SK-N-SH (cell line): ENCODE results near the gene NFATC4. TPM values are rescaled to one million over a fixed set of nuclear protein-coding genes. Genes with fewer than 3 reads are reported as not detected.

Experiments used
- CTCF ChIA-PET: fragments of 300-600, 350-600 bp; formaldehyde crosslinking; extraction: SDS; loops from one replicate; lab custom pipeline; 2021; lab: Yijun Ruan, JAX
- POLR2A ChIA-PET: fragments of 350-600 bp; sonication (Branson Sonifier 250); formaldehyde crosslinking; extraction: SDS; loops from one replicate; lab custom pipeline; 2020; ENCODE audit warnings: antibody characterized with exemption, inconsistent platforms; lab: Yijun Ruan, JAX
- DNase-seq: peaks from one replicate; pipeline ENCODE4 v3.0.0; 2012
- H2AFZ ChIP-seq: fragments of 200-600 bp; sonication (generic); 2 replicates; pipeline ENCODE4 v1.8.1; 2016; ENCODE audit warnings: antibody characterized with exemption, mild to moderate bottlenecking, low read depth
- H3F3A ChIP-seq: fragments of 200-600 bp; sonication (generic); replicated peaks from 2 replicates; pipeline ENCODE3; 2016; ENCODE audit warnings: antibody characterized with exemption, mild to moderate bottlenecking; ENCODE audit not compliant: insufficient read depth
- H3K27ac ChIP-seq, 2 experiments: fragments of 200-500 bp in 1 of 2; fragments of 200-600 bp in 1 of 2; sonication (Bioruptor generic) in 1 of 2; sonication (generic), shearing (Covaris generic) in 1 of 2; 2 replicates each; pipeline versions ENCODE4 v1.5.1 to v1.6.1; 2014 to 2016; ENCODE audit warnings: low read depth in 2 of 2, inconsistent platforms in 1 of 2, low read length in 1 of 2, mild to moderate bottlenecking in 1 of 2, mixed read lengths in 1 of 2
- H3K27me3 ChIP-seq: fragments of 200-600 bp; sonication (generic), shearing (Covaris generic); 2 replicates; pipeline ENCODE4 v1.6.1; 2016; ENCODE audit warnings: mixed run types; ENCODE audit not compliant: insufficient read depth
- H3K36me3 ChIP-seq, 2 experiments: fragments of 200-500 bp in 1 of 2; fragments of 200-600 bp in 1 of 2; sonication (Bioruptor generic) in 1 of 2; sonication (generic) in 1 of 2; replicated peaks in 1 of 2; 2 replicates each; pipeline versions ENCODE3 to v1.5.1; 2014 to 2016; ENCODE audit warnings: low read length in 1 of 2, mild to moderate bottlenecking in 1 of 2; ENCODE audit not compliant: insufficient read depth in 2 of 2, control insufficient read depth in 1 of 2
- H3K4me1 ChIP-seq, 2 experiments: fragments of 200-500 bp in 1 of 2; fragments of 200-600 bp in 1 of 2; sonication (Bioruptor generic) in 1 of 2; sonication (generic), shearing (Covaris generic) in 1 of 2; 2 replicates each; pipeline versions ENCODE4 v1.5.1 to v1.6.1; 2014 to 2016; ENCODE audit warnings: low read depth in 1 of 2, low read length in 1 of 2, mixed run types in 1 of 2; ENCODE audit not compliant: insufficient read depth in 2 of 2, control insufficient read depth in 1 of 2
- H3K4me2 ChIP-seq: fragments of 200-600 bp; sonication (generic), shearing (Covaris generic); 2 replicates; pipeline ENCODE4 v1.6.1; 2017; ENCODE audit warnings: mixed run types
- H3K4me3 ChIP-seq, 2 experiments: fragments of 200-500 bp in 1 of 2; fragments of 200-600 bp in 1 of 2; sonication (Bioruptor generic) in 1 of 2; sonication (generic), shearing (Covaris generic) in 1 of 2; 2 replicates each; pipeline versions ENCODE4 v1.5.1 to v1.8.1; 2014 to 2016; ENCODE audit warnings: low read depth in 2 of 2, inconsistent platforms in 1 of 2, low read length in 1 of 2, mild to moderate bottlenecking in 1 of 2, mixed read lengths in 1 of 2, moderate library complexity in 1 of 2
- H3K79me2 ChIP-seq: fragments of 200-600 bp; sonication (generic); 2 replicates; pipeline ENCODE4 v1.8.1; 2017; ENCODE audit warnings: mild to moderate bottlenecking; ENCODE audit not compliant: insufficient read depth
- H3K9ac ChIP-seq: fragments of 200-600 bp; sonication (generic); 2 replicates; pipeline ENCODE4 v1.6.1; 2017; ENCODE audit warnings: mixed run types
- H3K9me2 ChIP-seq: fragments of 200-600 bp; sonication (generic); 2 replicates; pipeline ENCODE4 v1.6.1; 2017; ENCODE audit warnings: mixed run types
- H3K9me3 ChIP-seq: fragments of 200-600 bp; sonication (generic); 2 replicates; pipeline ENCODE4 v1.6.1; 2017; ENCODE audit warnings: mixed run types, mild to moderate bottlenecking, moderate library complexity
- H4K20me1 ChIP-seq: fragments of 200-600 bp; sonication (generic); 2 replicates; pipeline ENCODE4 v1.6.1; 2017; ENCODE audit warnings: mild to moderate bottlenecking, mixed run types; ENCODE audit not compliant: insufficient read depth
- FOXJ3 ChIP-seq: sonication (generic); formaldehyde crosslinking; IDR thresholded peaks from 2 replicates; pipeline ENCODE4 v1.5.1; 2020; ENCODE audit warnings: mild to moderate bottlenecking, missing genetic modification reagents
- MEF2A ChIP-seq: IDR thresholded peaks from 2 replicates; pipeline ENCODE4 v1.4.0; 2012; ENCODE audit warnings: low read depth, borderline replicate concordance
- MXI1 ChIP-seq: IDR thresholded peaks from 2 replicates; pipeline ENCODE4 v1.6.1; 2012; ENCODE audit warnings: mild to moderate bottlenecking, low read depth, low read length, improper control_type of control experiment
- REST ChIP-seq: IDR thresholded peaks from 2 replicates; pipeline ENCODE4 v1.6.1; 2012; ENCODE audit warnings: mild to moderate bottlenecking, low read depth, low read length, moderate library complexity
- USF2 ChIP-seq: fragments of 150-350 bp; IDR thresholded peaks from 2 replicates; pipeline ENCODE4 v1.6.1; 2017; ENCODE audit warnings: antibody characterized with exemption, low read length, low read depth, borderline replicate concordance
- YY1 ChIP-seq: IDR thresholded peaks from 2 replicates; pipeline ENCODE4 v1.4.0; 2012; ENCODE audit warnings: low read depth, mild to moderate bottlenecking
- WGBS: methylation state at CpG from one replicate; pipeline ENCODE4 v1.1.6; 2017; ENCODE audit warnings: low lambda C conversion rate; 5-methylcytosine and 5-hydroxymethylcytosine counted together
- polyA plus RNA-seq, 3 experiments: library from polyadenylated mRNA; depleted of rRNA; stranded (reverse); fragments of >200 nt; gene quantifications; 2 replicates each; pipeline ENCODE4 v1.2.3, GENCODE V29; 2012

Gene NFATC4
- polyA plus RNA-seq, 1 of the 3 experiments (the other 2 are of a cell fraction): 25.3 TPM

- H3F3A ChIP-seq: no peaks in the 10 kb centered on the region
Observed at GRCh38 chr14:24338843-24339242, 29.1 kb upstream of the NFATC4 start.

GRCh38 chr14:24339284-24340151 is 28.5 kb upstream of the NFATC4 start, which contains the start of gene RIPK3:
TSS of gene RIPK3 (minus strand) at chr14:24339991. CDS start at chr14:24339826, 165 bp downstream.
- Histone ChIP-seq H3K9me3 (no peaks in the 10 kb centered on the region), H3K4me1 (peaks cover 0 to 2% of the 10 kb centered on the region in 2 experiments; a peak in 1 of 4 replicates), H3K9me2 (no peaks in the 10 kb centered on the region), H3F3A (no peaks in the 10 kb centered on the region), H3K79me2 (no peaks in the 10 kb centered on the region), H2AFZ (no peak within 1 kb of the TSS), H3K4me2 (no peak within 1 kb of the TSS), H3K36me3 (no peaks in the 10 kb centered on the region), H3K4me3 (no peak within 1 kb of the TSS), H3K9ac (no peak within 1 kb of the TSS), H3K27me3 (peaks cover 68% of the 10 kb centered on the region), H3K27ac (no peak within 1 kb of the TSS), H4K20me1 (no peaks in the 10 kb centered on the region)
- POLR2A ChIA-PET: interaction anchor here (1.1 kb wide), 1 partner anchor 92 kb away, joined by 3 read pairs; no protein-coding TSS in a partner anchor
- WGBS: 75% methylated on average over 41 of the region's 51 CpGs
- no peak for DNase-seq
- CTCF ChIA-PET: interaction anchor here (1.1 to 12.7 kb wide), 8 partner anchors 6 to 98 kb away, joined by 3 to 445 read pairs (median 9); partner anchors contain the start of genes CBLN3, CIDEB, KHNYN and SDR39U1
- TF ChIP-seq REST (no peak), MEF2A (no peak), FOXJ3 (CRISPR knock-in tag) (no peak), YY1 (no peak), MXI1 (no peak)

More at GRCh38 chr14:24338843-24339242, 29.1 kb upstream of the NFATC4 start:
- ChIA-PET POLR2A (interaction anchor here (1.1 kb wide), 1 partner anchor 93 kb away, joined by 3 read pairs; no protein-coding TSS in a partner anchor), CTCF (interaction anchor here (1.4 to 12.7 kb wide), 6 partner anchors 7 to 98 kb away, joined by 3 to 445 read pairs (median 10); partner anchors contain the start of genes CBLN3, CIDEB, KHNYN and SDR39U1)
- H3K27ac ChIP-seq: no peak overlapping the region
- H3K9me3 ChIP-seq: no peaks in the 10 kb centered on the region
- no peak for TF ChIP-seq USF2
- TF ChIP-seq MXI1: no peak
- no peak for DNase-seq
- no peaks in the 10 kb centered on the region for H3K36me3 ChIP-seq
- WGBS: 68% methylated on average over 11 of the region's 14 CpGs
- no peak overlapping the region for H3K4me3 ChIP-seq
- H3K4me2 ChIP-seq: no peak overlapping the region
- no peaks in the 10 kb centered on the region for H3K79me2 ChIP-seq
- peaks cover 72% of the 10 kb centered on the region for H3K27me3 ChIP-seq
- no peaks in the 10 kb centered on the region for H3K9me2 ChIP-seq
- H3K4me1 ChIP-seq: peaks cover 0 to 7% of the 10 kb centered on the region in 2 experiments; a peak in 1 of 4 replicates
- H2AFZ ChIP-seq: no peak overlapping the region
- no peak overlapping the region for H3K9ac ChIP-seq
- H4K20me1 ChIP-seq: no peaks in the 10 kb centered on the region
